NCI-H2196 treated with DMSO at 0.1 percent for 48 hours (cell line): ENCODE measurements around the gene RGPD3.
"Not testable (repeated sequence)": the region's sequence is repeated elsewhere in the genome, so short reads cannot be mapped to it uniquely, and the experiment has no call there.

Experiments used
- DNase-seq: peaks from one replicate; lab custom pipeline; 2025; ENCODE audit not compliant: unreplicated experiment; lab: John Stamatoyannopoulos, UW

The RGPD3 gene

DNA sequence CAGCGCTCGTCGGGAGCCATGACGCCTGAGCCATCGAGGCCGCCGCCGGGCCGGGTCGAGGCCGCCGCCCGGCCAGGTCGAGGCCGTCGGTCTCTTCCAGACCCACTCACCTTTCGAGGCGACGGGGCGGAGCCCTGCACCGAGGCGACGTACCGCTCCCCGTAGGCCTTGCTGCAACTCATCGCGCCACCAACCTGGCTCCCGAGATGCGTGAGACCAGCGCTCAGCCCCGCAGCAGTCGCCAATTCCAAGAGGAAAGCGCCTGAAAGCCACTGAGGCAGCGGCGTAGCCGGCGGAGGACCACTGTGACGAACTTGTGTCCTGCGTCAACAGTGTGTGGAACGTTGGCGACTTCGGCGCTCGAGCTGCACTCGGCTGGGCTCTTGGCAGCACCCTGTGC lies at the start of gene RGPD3:
RGPD3 (minus strand) TSS at position 307 of the 400 bp plus-strand sequence; CDS start at position 182, 125 bp downstream.
- DNase-seq: not testable (repeated sequence)

DNA sequence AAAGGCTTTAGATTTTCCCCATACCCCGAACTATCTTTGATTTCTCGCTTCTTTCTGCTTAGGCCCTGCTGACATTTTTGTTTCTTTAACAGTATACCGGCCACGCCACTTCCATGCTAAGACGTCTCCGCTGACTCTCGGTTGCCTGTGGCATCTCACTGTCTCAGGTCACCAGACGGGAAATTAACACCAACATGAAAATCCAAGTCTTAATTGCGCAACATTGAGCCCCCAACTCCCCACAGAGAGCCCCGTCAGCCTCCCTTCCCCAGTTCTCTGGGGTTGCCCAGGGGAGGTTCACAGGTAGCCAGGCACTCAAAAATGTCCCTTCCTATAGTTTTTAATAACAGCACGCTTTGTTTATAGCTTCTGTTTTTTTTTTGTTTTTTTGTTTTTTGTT lies 49.1 kb upstream of the RGPD3 start:
- DNase-seq: no peak

DNA sequence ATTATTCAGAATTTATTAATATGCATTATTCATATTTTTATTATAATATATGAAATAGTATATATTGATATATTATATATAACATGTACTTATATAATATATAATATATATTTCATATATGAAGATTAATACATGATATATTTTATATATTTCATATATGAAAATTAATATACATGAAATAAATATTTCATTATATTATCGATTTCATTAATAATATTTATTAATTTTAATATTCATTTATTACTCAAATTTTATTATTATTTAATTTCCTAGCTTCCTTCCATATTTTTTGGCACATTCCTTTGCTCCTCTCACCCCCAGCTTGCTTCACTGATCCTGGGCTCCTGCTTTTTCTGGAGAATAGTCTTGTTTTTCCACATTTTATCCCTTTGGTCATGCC lies 48.7 kb upstream of the RGPD3 start:
- no peak for DNase-seq

DNA sequence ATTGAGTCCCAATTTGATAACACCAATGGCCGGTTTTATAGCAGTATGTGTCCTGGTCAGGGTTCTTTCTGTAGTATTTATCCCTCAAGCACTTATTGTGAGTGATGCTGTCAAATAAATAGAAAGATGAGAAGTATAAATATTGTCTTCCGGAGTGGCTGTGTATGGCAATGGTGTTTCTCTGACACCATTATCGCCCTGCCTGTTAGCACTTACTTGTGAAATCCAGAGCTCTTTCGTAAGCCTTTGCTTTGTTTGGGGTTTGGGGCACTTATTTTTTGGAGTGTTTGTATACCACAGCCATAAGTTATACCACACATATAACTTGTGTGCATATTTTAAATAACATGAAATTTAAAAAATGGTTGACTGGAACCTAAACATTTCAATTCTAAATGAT lies 48.2 kb upstream of the RGPD3 start:
- no peak for DNase-seq

DNA sequence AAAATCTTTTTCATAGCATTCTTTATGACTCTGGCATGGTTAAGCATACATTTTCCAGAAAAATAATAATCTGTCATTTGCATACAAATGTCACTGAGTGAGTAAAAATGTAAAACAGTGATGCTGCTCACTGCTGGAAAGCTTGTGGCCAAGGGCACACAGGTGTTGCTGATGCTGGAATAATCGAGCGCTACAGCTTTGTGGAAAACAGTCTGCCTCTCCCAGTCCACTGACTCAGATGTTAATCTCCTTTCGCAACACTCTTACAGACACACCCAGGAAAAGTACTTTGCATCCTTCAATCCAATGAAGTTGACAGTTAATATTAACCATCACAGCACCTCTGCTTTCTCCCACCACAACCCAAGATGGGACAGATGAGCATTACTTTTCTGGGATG lies 46.6 kb upstream of the RGPD3 start:
- not testable (repeated sequence) for DNase-seq

DNA sequence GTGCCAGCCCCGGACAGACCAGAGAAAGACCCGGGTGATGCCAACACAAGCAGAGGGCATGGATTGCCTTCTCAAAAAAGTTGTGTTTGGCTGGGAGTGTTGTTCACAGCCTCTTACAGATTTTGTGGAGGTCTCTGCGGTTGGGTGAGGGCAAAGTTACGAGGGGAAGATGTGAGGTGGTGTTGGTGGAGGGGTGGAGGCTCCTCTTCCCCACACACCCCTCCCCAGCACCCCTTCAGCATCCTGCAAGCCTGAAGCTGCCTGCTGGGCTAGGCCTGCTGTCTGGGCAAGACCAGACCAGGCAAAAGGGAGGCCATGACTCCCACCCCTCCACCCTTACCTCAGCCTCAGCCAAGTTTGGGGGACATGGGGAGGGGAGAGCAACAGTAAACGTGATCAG lies 45.2 kb upstream of the RGPD3 start:
- not testable (repeated sequence) for DNase-seq

DNA sequence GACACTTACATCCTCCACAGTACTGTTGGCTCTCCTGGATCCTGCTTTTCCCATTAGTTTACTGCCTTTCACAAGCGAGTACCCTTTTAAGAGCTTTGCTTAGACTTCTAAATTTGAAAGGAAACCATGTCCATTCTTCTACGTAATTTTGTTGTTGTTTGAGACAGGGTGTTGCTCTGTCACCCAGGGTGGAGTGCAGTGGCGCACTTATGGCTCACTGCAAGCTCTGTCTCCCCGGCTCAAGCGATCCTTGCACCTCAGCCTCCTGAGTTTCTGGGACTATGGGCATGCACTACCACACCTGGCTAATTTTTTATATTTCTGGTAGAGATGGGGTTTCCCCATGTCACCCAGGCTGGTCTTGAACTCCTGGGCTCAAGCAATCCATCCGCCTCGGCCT lies 43.7 kb upstream of the RGPD3 start:
- not testable (repeated sequence) for DNase-seq

DNA sequence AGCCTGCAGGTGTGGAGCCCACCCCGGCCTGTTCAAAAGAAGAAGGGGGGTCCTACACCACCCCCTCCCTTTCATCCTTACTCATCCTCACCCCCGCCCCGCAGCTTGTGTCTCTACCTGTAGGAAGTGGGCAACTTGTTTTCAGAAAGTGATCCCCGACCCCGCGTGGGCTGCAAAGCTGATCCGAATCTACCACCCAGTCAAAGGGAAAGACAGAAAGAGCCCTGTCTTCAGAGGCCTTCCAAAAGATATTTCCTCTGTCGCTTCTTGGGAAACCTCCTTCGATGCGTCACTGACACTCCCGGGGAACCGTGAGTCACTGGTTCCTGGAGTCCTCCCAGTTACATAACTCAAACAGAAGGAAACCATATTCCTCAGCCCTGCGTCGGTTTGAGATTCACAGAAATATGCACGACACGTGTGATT lies 43.3 kb upstream of the RGPD3 start:
- not testable (repeated sequence) for DNase-seq

DNA sequence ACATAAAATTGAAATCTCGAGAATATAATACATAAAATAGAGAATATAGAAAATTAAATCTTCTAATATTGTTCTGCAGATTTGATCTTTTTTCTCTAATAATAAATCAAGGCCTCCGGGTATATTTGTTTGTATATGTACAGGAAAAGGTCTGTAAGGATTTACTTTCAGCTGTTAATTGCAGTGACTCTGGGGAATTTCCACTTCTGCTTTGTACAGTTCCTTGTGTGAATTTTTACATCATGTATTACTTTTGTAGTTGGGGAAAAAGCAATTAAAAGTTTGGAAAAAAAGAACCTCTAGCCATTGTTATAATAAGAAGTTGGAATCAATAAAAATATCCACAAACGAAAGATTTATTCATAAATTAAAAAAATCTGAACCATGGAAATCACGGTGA lies 42.6 kb upstream of the RGPD3 start:
- DNase-seq: not testable (repeated sequence)

DNA sequence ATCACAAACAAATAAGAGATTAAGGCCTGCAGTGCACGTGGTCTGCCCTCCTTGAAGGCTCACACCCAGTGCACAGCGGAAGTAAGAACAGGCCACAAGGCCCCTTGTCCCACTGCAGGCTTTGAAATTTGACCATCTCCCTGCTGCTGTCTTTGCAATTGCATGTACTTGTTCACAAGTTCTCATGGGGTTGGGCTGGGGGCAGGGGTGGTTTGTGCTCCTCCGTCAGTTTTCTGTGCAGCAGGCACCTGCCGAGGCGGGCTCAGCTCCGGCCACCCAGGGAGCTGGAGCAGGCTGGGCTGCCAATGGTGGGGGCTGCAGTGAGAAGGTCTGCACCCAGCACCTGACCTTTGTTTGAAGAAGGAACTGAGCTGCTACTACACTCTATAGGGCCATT lies 41.2 kb upstream of the RGPD3 start:
- not testable (repeated sequence) for DNase-seq

DNA sequence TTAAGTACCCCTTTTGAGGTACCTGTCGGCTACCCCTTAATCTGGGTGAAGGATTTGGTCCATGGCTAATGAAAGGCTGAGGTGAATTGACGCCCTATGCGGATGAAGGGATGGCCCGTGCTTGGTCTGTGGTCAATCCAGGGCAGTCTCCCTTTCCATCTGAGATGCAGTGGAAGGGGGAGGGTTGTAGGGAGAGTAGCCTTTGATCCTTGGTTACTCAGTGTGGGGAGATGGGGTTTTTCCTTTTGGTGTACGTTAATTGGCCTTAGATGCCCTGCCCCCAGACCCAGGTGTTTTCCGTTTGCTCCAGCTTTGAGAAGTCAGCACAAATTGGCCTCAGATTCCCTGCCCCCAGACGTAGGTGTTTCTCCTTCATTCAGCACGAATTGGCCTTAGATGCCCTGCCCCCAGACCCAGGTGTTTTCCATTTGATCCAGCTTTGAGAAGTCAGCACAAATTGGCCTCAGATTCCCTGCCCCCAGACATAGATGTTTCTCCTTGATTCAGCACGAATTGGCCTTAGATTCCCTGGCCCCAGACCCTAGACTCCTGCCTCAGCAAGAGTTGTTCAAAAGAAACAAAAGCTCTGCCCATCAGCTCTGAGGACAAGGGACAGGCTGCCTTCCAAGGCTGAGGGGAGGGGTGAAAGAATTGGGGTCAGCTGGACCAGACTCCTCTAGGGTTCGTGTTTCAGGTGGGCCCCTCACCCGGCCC lies 40.6 kb upstream of the RGPD3 start:
- not testable (repeated sequence) for DNase-seq

DNA sequence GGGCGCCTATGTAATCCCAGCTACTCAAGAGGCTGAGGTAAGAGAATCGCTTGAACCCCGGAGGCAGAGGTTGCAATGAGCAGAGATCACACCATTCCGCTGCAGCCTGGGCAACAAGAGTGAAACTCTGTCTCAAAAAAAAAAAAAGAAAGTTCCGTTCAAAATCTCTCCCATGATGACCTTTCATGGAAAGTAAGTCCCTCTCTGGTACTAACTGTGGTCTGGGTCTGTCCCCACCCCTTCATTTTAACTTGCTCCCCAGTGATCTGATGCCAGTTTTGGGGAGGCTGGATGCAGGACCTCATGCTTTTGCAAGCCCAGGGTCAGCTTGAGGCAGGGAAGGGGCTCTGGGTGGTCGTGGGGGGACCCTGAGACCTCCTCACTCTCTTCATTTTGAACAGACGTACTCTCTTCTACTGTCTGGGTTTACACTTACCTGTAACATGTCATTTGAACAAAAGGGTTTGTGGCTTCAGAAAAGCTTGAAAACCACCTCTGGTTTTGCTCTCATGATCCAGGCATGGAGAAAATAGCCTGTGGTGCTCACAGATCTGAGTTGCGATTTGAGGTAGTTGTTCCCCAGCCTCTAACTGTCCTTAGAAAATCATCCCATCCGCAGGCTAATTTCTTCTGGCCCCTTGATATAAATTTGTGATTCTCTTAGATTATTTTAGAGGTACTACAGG lies 37.9 kb upstream of the RGPD3 start:
- DNase-seq: not testable (repeated sequence)

DNA sequence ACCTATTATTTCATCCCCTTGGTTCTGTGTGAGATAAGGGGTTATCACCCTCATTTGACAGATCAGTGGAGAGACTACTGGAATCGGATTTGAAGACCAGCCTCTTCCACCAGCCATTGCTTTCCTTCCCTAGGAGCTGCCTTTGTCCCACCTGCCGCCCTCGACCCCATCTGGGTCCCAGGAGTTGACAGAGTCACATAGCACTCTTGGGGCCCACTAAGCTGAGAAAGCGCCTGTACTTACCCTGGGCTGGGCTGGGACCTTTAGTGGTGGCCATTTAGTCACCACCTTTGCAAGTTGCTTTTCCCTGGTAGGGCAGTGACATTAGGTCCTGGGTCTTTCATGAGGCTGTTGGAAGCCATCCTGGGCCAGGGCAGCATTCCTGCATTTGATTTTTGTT lies 36.6 kb upstream of the RGPD3 start:
- DNase-seq: not testable (repeated sequence)

DNA sequence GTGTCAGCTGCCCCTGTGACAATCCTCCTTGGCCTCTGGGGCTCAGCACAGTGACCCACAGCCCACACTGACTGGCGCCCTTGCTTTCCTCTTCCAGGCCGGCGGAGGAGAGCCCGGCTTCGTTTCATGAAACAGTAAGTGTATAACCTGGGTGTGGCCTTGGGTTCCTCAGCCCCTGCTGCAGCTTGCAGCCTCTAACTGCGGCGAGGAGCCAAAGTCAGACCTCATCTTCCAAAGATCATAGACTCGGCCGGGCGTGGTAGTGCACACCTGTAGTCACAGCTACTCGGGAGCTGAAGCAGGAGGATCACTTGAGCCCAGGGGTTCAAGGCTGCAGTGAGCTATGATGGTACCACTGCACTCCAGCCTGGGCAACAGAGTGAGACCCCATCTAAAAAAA lies 36.0 kb upstream of the RGPD3 start:
- not testable (repeated sequence) for DNase-seq

DNA sequence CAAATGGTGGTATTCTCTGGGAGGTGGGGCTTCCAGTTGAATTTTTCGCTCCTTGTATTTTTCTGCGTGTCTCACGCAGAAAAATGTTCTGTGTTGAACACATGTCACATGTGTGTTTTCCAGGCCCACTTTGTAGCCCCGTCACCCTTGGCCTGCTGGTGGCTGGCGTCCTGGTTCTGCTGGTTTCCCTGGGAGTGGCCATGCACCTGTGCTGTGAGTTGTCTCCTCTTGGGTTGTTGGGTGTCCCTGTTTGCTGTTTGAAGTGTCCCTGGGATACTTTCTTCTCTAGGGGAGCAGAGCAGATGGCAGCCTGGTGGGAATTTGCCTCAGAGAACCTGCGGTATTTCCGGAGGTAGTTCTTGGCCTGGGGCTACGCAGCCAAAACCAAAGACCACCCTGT lies 34.1 kb upstream of the RGPD3 start:
- not testable (repeated sequence) for DNase-seq

DNA sequence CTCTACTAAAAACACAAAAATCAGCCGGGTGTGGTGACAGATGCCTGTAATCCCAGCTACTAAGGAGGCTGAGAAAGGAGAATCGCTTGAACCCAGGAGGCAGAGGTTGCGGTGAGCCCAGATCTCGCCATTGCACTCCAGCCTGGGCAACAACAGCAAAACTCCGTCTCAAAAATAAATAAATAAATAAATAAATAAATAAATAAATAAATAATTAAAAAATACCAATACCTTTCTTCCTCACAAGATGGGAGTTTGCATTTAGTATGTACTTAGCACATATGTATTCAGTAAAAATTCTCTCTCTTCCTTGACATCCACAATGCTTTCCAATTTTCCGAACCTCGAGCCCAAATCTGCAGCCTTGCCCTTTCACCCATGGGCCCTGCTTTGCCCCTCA lies 32.1 kb upstream of the RGPD3 start:
- not testable (repeated sequence) for DNase-seq

DNA sequence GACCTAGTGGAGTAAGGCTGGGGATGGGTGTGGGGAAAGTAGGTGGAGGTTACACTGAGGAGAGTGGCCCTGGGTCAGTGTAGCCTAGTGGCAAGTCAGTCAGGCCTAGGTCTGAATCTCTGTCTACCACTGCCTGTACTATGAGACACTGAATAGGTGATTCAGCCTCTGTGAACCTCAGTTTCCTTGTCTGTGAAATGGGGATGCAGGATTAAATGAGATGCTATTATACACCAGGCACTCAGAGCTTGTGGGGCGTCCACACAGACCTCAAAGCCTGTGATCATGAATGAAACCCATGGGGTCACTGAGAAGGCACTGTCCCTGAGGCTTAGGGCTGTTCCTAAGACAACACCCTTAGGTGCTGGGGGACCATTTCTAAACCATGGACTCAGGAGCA lies 30.3 kb upstream of the RGPD3 start:
- not testable (repeated sequence) for DNase-seq

DNA sequence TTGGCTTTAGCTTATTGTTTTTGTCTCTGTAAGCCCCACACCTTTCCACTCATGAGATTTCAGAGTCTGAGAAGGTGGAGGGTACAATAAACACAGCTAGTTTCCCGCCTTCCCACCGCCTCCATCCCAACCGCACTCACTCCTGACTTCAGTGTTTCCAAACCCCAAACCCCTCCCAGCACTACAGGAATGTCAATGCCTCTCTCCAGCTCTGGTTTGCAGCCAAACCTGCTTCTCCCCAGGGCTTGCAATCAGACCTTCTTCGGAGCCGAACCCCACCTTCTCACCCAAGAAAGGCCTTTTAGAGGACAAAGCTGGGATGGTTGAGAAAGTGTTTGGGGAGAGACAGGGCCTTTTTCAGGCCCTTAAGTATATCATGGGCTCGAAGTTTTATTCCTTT lies 24.7 kb upstream of the RGPD3 start:
- DNase-seq: not testable (repeated sequence)

DNA sequence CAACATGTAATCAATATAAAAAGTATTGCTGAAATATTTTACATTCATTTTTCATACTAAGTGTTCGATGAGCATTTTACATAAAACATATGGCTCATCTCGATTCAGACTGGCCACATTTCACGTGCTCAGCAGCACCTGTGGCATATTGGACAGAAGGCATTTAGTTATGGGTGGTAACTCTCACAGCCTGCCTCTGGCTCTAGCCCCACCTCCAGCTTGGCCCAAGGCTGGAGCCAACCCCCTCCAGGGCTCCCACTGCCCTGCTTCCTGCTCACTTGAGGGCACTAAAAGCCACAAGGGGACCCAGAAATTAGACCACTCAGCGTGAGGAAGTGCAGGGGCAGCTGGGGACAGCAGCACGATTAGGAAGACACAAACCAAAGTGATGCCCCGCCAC lies 24.2 kb upstream of the RGPD3 start:
- not testable (repeated sequence) for DNase-seq

DNA sequence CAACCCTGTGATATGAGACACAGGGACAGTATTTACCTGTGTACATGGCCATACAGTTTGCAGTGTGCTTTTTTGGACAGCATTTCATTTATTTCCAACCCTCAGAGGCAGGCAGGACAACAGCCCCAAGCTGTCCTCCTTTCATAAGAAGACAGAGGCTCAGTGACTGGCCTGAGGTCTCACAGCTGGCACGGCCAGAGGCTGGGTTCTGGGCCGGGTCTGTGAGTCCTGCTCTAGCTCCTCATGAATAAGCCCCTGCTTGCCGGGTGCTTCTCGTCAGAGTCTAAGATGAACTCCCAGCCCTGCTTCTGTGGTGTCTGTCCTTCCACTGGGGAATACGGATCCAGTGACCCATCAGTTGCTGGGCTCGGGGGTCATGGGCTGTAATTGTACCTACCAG lies 21.5 kb upstream of the RGPD3 start:
- DNase-seq: not testable (repeated sequence)

DNA sequence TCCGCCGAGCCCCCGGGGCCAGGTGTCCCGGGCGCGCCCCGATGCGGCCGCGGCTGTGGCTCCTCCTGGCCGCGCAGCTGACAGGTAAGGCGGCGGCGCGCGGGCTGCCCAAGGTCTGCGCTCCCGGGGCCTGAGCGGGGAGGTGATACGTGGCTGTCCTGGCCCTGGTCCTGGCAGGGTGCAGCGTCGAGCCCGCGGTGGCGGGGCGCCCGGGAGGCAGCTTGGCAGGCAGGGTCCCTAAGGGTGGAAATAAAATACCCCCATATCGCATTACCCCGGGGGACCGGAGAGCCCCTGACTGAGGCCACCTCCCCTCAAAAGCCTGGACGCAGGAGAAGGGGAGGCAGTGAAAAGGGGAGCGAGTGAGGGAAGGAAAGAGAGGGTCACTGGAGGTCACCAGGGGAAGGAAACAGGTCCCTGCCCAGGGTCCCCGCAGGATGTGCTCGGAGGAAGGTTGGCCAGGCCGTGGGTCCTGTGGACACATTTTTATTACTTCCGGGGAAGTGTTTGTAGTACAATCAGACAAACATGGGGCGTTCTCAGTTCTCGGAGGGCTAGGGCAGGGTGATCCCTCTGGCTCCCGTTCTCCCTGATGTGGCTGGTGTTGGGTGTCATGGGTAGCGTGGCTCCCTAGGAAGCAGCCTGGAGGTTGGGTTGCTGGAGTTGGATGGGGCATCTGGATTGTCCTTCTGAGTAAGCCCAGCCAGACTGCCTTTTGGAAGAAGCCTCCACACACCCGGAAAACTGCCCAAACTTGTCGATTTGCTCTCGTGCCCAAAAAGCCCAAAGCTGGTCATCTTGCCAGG lies 19.4 kb upstream of the RGPD3 start:
- not testable (repeated sequence) for DNase-seq
